Subcutaneous adipose tissue (tissue), 4 donors: ENCODE results near the gene EHD4. TPM values are rescaled to one million over a fixed set of nuclear protein-coding genes. Genes with fewer than 3 reads are reported as not detected.

Source experiments
- CTCF ChIP-seq: fragments of 450-650 bp; IDR thresholded peaks from one replicate; pipeline ENCODE4 v1.5.1; 2016; ENCODE audit warnings: low read depth, mild to moderate bottlenecking, control low read depth, antibody characterized with exemption, moderate library complexity
- total RNA-seq, 4 donors: library from RNA; depleted of rRNA; stranded (reverse); fragments of >200 nt; gene quantifications; one replicate each; pipeline ENCODE4 v1.1.0, GENCODE V29; 2016

EHD4 gene
- total RNA-seq, 4 donors from 2014 or later = 24.8 to 43.2 (median 33.0) TPM

GRCh38 chr15:41945221-41945620 lies 27.1 kb downstream of the EHD4 start:
- no peak for TF ChIP-seq CTCF

GRCh38 chr15:41944313-41944940 lies 27.9 kb downstream of the EHD4 start:
- no peak for TF ChIP-seq CTCF

- TF ChIP-seq CTCF = no peak
These were observed 28.6 kb downstream of the EHD4 start for GRCh38 chr15:41943543-41944312.

GRCh38 chr15:41942886-41943285 lies 29.5 kb downstream of the EHD4 start:
- TF ChIP-seq CTCF = no peak

- TF ChIP-seq CTCF = no peak
These were observed 30.5 kb downstream of the EHD4 start for GRCh38 chr15:41941644-41942415.

GRCh38 chr15:41940441-41940857 lies 31.9 kb downstream of the EHD4 start:
- TF ChIP-seq CTCF = no peak

GRCh38 chr15:41939986-41940385 lies 32.4 kb downstream of the EHD4 start:
- no peak for TF ChIP-seq CTCF
